Activated CD4-positive, alpha-beta T cell treated with anti-CD3 and anti-CD28 coated beads for 24 hours (primary cell): Measurements from ENCODE around the gene PAN2.
A peak's percentile ranks its signal among the peaks of the same experiment; 100 is the strongest.

Source experiments
- DNase-seq, 2 donors: peaks; one replicate each; pipeline ENCODE4 v3.0.0-alpha.2; 2020; ENCODE audit warnings: low read depth in 2 of 2

The PAN2 gene, protein sequence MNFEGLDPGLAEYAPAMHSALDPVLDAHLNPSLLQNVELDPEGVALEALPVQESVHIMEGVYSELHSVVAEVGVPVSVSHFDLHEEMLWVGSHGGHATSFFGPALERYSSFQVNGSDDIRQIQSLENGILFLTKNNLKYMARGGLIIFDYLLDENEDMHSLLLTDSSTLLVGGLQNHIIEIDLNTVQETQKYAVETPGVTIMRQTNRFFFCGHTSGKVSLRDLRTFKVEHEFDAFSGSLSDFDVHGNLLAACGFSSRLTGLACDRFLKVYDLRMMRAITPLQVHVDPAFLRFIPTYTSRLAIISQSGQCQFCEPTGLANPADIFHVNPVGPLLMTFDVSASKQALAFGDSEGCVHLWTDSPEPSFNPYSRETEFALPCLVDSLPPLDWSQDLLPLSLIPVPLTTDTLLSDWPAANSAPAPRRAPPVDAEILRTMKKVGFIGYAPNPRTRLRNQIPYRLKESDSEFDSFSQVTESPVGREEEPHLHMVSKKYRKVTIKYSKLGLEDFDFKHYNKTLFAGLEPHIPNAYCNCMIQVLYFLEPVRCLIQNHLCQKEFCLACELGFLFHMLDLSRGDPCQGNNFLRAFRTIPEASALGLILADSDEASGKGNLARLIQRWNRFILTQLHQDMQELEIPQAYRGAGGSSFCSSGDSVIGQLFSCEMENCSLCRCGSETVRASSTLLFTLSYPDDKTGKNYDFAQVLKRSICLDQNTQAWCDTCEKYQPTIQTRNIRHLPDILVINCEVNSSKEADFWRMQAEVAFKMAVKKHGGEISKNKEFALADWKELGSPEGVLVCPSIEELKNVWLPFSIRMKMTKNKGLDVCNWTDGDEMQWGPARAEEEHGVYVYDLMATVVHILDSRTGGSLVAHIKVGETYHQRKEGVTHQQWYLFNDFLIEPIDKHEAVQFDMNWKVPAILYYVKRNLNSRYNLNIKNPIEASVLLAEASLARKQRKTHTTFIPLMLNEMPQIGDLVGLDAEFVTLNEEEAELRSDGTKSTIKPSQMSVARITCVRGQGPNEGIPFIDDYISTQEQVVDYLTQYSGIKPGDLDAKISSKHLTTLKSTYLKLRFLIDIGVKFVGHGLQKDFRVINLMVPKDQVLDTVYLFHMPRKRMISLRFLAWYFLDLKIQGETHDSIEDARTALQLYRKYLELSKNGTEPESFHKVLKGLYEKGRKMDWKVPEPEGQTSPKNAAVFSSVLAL

GRCh38 chr12:56333679-56334489, at the start of gene PAN2:
PAN2 (minus strand) TSS chr12:56334000; CDS start chr12:56333094, 906 bp downstream.
- peak; percentile 84 to 85 for DNase-seq

- DNase-seq = no peak
These were observed 48.8 kb upstream of the PAN2 start for GRCh38 chr12:56382611-56383010.

DNA sequence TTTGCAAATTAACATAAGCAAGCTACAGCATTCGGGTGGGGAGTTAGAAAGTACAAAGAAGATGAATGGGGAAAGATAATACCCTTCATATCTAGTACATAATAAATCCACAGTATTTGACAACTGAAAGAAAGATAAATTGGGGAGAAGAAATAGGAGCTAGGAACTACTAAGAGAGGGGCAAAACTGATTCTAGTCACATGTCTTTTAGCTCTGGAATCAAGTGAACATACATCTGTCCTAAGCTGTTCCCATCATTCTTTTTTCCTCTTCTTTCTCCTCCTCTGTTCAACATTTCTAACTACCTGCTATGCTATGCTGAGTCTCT, 44.2 kb upstream of the PAN2 start:
- DNase-seq = no peak

GRCh38 chr12:56377310-56377988, 43.6 kb upstream of the PAN2 start:
- DNase-seq = no peak

GRCh38 chr12:56375598-56376434, 42.0 kb upstream of the PAN2 start:
- DNase-seq = no peak

DNA sequence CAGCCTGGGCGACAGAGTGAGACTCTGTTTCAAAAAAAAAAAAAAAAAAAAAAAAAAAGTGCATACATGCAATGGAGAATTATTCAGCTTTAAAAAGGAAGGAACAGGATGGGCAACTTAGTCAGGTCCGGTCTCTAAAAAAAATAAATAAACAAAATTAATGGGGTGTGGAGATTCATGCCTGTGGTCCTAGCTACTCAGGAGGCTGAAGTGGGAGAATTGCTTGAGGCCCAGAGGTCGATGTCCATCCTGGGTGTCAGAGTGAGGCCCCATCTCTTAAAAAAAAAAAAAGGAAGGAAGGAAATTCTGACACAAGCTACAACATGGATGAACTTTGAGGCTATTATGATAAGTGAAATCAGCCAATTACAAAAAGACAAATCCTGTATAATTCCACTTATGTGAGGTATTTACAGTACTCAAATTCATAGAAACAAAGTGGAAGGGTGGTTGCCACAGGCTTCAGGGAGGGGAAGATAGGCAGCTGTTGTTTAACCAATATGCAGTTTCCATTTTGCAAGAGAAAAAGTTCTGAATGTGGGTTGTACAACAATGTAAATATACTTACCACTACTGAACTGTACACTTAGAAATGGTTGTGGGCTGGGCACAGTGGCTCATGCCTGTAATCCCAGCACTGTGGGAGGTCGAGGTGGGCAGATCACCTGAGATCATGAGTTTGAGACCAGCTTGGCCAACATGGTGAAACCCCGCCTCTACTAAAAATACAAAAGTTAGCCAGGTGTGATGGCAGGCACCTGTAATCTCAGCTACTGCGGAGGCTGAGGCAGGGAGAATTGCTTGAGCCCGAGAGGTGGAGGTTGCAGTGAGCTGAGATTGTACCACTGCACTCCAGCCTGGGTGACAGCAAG, 41.2 kb upstream of the PAN2 start:
- no peak for DNase-seq

- no peak for DNase-seq
These were observed 39.7 kb upstream of the PAN2 start for GRCh38 chr12:56373515-56373914.

- no peak for DNase-seq
These were observed 33.1 kb upstream of the PAN2 start for GRCh38 chr12:56366948-56367347.

GRCh38 chr12:56362130-56363059, 28.6 kb upstream of the PAN2 start, which contains the start of gene APOF:
APOF (minus strand) TSS chr12:56362857; CDS start chr12:56362745, 112 bp downstream.
- DNase-seq = no peak

GRCh38 chr12:56361487-56362129, 27.8 kb upstream of the PAN2 start:
- DNase-seq = no peak

- DNase-seq = peak; percentile 97 to 98
These were observed 26.3 kb upstream of the PAN2 start, which contains the start of gene STAT2 for GRCh38 chr12:56359851-56360767. STAT2 (minus strand) TSS chr12:56360107; CDS start chr12:56356571, 3,536 bp downstream.

DNA sequence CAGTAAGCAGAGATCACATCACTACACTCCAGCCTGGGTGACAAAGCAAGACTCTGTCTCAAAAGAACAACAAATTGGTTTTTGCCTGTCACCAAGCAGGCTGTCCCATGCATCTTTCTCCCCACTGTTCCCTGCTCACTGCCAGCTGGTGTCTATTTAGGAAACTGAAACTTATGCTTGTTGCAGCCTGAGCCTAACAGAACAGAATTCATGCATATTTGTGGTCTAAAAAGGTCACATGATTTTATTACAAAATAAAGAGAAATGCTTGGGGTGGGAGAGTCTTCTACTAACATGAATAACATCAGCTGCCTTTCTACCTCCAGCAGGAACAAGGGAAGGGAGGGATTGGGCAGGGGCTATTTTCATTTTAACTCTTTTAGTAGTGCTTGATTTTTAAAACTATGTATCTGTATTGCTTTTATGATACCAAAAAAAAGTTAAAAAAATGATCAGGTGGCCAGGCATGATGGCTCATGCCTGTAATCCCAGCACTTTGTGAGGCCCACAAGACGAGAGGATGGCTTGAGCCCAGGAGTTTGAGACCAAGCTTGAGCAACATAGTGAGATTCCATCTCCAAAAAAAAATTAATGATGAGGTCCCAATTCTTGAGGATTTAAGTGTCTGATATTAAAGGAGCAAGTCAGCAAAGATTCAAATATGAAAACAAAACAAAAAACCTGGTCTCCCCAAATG, 25.2 kb upstream of the PAN2 start:
- DNase-seq = no peak

GRCh38 chr12:56351325-56351724, 17.5 kb upstream of the PAN2 start:
- DNase-seq = no peak

DNA sequence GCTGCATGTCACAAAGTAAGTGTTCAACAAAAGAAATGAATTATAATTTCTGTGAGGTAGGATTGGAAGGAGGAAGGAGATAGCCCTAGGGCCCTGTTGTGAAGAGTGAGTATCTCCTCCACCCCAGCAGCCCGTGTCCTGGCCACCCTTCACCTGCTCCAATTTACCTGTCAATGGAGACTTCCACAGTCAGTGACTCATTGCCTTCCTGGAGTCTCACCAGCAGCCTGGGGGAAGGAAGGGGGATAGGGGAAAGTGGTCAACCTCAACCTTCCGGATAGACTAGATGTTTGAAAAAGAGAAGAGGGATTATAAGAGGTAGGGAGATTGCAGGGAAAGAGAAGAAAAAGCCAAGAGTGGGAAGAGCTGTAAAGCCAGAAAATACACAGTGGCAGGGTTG, 16.9 kb upstream of the PAN2 start:
- no peak for DNase-seq

DNA sequence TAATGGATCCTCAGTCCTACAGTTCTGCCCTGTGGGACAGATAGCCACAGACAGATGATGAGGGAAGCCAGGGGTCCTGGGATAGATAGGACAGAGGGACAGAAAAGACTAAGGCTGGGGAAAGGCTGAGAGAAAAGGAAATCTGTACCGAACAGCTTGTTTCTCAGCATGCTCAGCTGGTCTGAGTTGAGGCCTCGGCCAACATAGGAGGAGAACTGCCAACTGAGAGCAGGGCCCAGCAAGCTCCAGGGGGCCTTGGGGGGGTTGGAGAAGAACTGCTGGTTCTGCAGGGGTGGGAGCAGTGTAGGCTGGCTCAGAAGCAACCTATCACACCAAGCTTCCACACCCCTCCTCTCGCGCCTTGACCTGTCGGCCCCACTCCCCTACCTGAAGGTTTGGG, 15.0 kb upstream of the PAN2 start:
- DNase-seq = no peak
